IMR-90 (cell line): ENCODE data around the gene PILRA. TPM values are rescaled to one million over a fixed set of nuclear protein-coding genes. Genes with fewer than 3 reads are reported as not detected.

ENCODE experiments used
- ATAC-seq: fragments of 200-7000 bp; cut with Tn5 transposase; 2 replicates; pipeline ENCODE4 v1.9.1; 2020; ENCODE audit warnings: low read depth, mild to moderate bottlenecking, moderate library complexity
- BruUV-seq: library from RNA; stranded (reverse); fragments of 400-500 nt; replicated peaks from 2 replicates; lab custom pipeline; 2021; lab: Mats Ljungman, UMichigan
- CTCF ChIA-PET: fragments of 300-600 bp; formaldehyde crosslinking; extraction: SDS; loops from one replicate; lab custom pipeline; 2021; ENCODE audit warnings: antibody characterized with exemption; lab: Yijun Ruan, JAX
- POLR2A ChIA-PET: fragments of 300-600 bp; sonication (Branson Sonifier 250); formaldehyde crosslinking; loops from one replicate; lab custom pipeline; 2022; ENCODE audit warnings: antibody characterized with exemption; ENCODE audit not compliant: unreplicated experiment; lab: Charles Lee
- DNase-seq: peaks from one replicate; pipeline ENCODE4 v3.0.0; 2013
- H2AFZ ChIP-seq: replicated peaks from 2 replicates; pipeline ENCODE3; 2013; ENCODE audit warnings: low read length, mild to moderate bottlenecking; ENCODE audit not compliant: poor library complexity
- H2AK5ac ChIP-seq: 2 replicates; pipeline ENCODE4 v1.6.1; 2013; ENCODE audit warnings: low read depth, low read length, inconsistent platforms
- H2AK9ac ChIP-seq: replicated peaks from 2 replicates; pipeline ENCODE3; 2013; ENCODE audit warnings: mild to moderate bottlenecking, low read depth, low read length, moderate library complexity; ENCODE audit not compliant: poor library complexity
- H2BK120ac ChIP-seq: 2 replicates; pipeline ENCODE4 v1.6.1; 2013; ENCODE audit warnings: low read depth, low read length, inconsistent platforms
- H2BK15ac ChIP-seq: 3 replicates; pipeline ENCODE4 v1.6.1; 2013; ENCODE audit warnings: low read depth, low read length, inconsistent platforms
- H2BK20ac ChIP-seq: 2 replicates; pipeline ENCODE4 v1.6.1; 2013; ENCODE audit warnings: low read depth, mild to moderate bottlenecking, inconsistent platforms, low read length, moderate library complexity
- H2BK5ac ChIP-seq: 2 replicates; pipeline ENCODE4 v1.6.1; 2013; ENCODE audit warnings: mild to moderate bottlenecking, low read depth, low read length, inconsistent platforms; ENCODE audit not compliant: poor library complexity, severe bottlenecking
- H3K14ac ChIP-seq: replicated peaks from 2 replicates; pipeline ENCODE4 v1.6.1; 2013; ENCODE audit warnings: low read depth, low read length, inconsistent platforms
- H3K18ac ChIP-seq: 2 replicates; pipeline ENCODE4 v1.6.1; 2013; ENCODE audit warnings: low read depth, low read length, control low read depth
- H3K23ac ChIP-seq: 2 replicates; pipeline ENCODE4 v1.6.1; 2013; ENCODE audit warnings: low read depth, low read length, inconsistent platforms
- H3K27ac ChIP-seq: 2 replicates; pipeline ENCODE4 v1.5.1; 2013; ENCODE audit warnings: mild to moderate bottlenecking, control low read depth, low read length; ENCODE audit not compliant: insufficient read depth
- H3K27me3 ChIP-seq: 2 replicates; pipeline ENCODE4 v1.6.1; 2013; ENCODE audit warnings: low read length; ENCODE audit not compliant: control insufficient read depth, insufficient read depth
- H3K36me3 ChIP-seq: 2 replicates; pipeline ENCODE4 v1.6.1; 2013; ENCODE audit warnings: low read length, mixed read lengths; ENCODE audit not compliant: control insufficient read depth, insufficient read depth
- H3K4ac ChIP-seq: 2 replicates; pipeline ENCODE4 v1.6.1; 2013; ENCODE audit warnings: low read depth, low read length, inconsistent platforms
- H3K4me1 ChIP-seq: 2 replicates; pipeline ENCODE4 v1.6.1; 2013; ENCODE audit warnings: low read length, mixed read lengths; ENCODE audit not compliant: control insufficient read depth, insufficient read depth
- H3K4me2 ChIP-seq: 2 replicates; pipeline ENCODE4 v1.6.1; 2013; ENCODE audit warnings: low read depth, mild to moderate bottlenecking, control low read depth, low read length, moderate library complexity
- H3K4me3 ChIP-seq: 2 replicates; pipeline ENCODE4 v1.5.1; 2013; ENCODE audit warnings: low read depth, mild to moderate bottlenecking, control low read depth, low read length, moderate library complexity; ENCODE audit not compliant: insufficient read depth
- H3K56ac ChIP-seq: 2 replicates; pipeline ENCODE4 v1.6.1; 2013; ENCODE audit warnings: low read length, inconsistent platforms; ENCODE audit not compliant: insufficient read depth; ENCODE audit errors: extremely low read depth
- H3K79me1 ChIP-seq, 2 experiments: 2 replicates each; pipeline ENCODE4 v1.6.1; 2013; ENCODE audit warnings: low read length in 2 of 2, inconsistent platforms in 1 of 2, low read depth in 1 of 2
- H3K9ac ChIP-seq: 2 replicates; pipeline ENCODE4 v1.6.1; 2013; ENCODE audit warnings: low read depth, low read length, control low read depth
- H3K9me1 ChIP-seq: 2 replicates; pipeline ENCODE4 v1.6.1; 2013; ENCODE audit warnings: low read length, inconsistent platforms; ENCODE audit not compliant: insufficient read depth
- H3K9me3 ChIP-seq: 2 replicates; pipeline ENCODE4 v1.6.1; 2013; ENCODE audit warnings: low read length; ENCODE audit not compliant: control insufficient read depth, insufficient read depth
- H4K20me1 ChIP-seq: 2 replicates; pipeline ENCODE4 v1.6.1; 2013; ENCODE audit warnings: low read length, inconsistent platforms; ENCODE audit not compliant: insufficient read depth
- H4K5ac ChIP-seq: 2 replicates; pipeline ENCODE4 v1.6.1; 2013; ENCODE audit warnings: mild to moderate bottlenecking, low read depth, low read length, control low read depth
- H4K8ac ChIP-seq, 2 experiments: 2 replicates each; pipeline ENCODE4 v1.6.1; 2013; ENCODE audit warnings: low read depth in 2 of 2, low read length in 2 of 2, control low read depth in 1 of 2, inconsistent platforms in 1 of 2
- H4K91ac ChIP-seq: 2 replicates; pipeline ENCODE4 v1.6.1; 2013; ENCODE audit warnings: low read depth, low read length, inconsistent platforms; ENCODE audit not compliant: insufficient read depth
- BHLHE40 ChIP-seq: fragments of 150-350 bp; IDR thresholded peaks from 2 replicates; pipeline ENCODE4 v1.6.1; 2016; ENCODE audit warnings: mild to moderate bottlenecking, low read depth, low read length
- CEBPB ChIP-seq: IDR thresholded peaks from 2 replicates; pipeline ENCODE4 v1.6.1; 2012; ENCODE audit warnings: low read depth, low read length, improper control_type of control experiment
- CHD1 ChIP-seq: IDR thresholded peaks from 2 replicates; pipeline ENCODE4 v1.6.1; 2012; ENCODE audit warnings: low read depth, low read length, improper control_type of control experiment
- ELK1 ChIP-seq: fragments of 150-350 bp; IDR thresholded peaks from 2 replicates; pipeline ENCODE4 v1.6.1; 2016; ENCODE audit warnings: low read depth, mild to moderate bottlenecking, low read length, moderate library complexity, borderline replicate concordance
- FOS ChIP-seq: fragments of 150-350 bp; IDR thresholded peaks from 2 replicates; pipeline ENCODE4 v1.6.1; 2016; ENCODE audit warnings: low read depth, low read length
- MAFK ChIP-seq: IDR thresholded peaks from 2 replicates; pipeline ENCODE4 v1.6.1; 2012; ENCODE audit warnings: low read depth, low read length, improper control_type of control experiment
- MAZ ChIP-seq: IDR thresholded peaks from 2 replicates; pipeline ENCODE4 v1.6.1; 2012; ENCODE audit warnings: low read depth, mild to moderate bottlenecking, low read length, improper control_type of control experiment, moderate library complexity, borderline replicate concordance
- POLR2A ChIP-seq: IDR thresholded peaks from 2 replicates; pipeline ENCODE4 v1.6.1; 2012; ENCODE audit warnings: mild to moderate bottlenecking, low read depth, low read length
- RAD21 ChIP-seq: IDR thresholded peaks from 2 replicates; pipeline ENCODE4 v1.6.1; 2012; ENCODE audit warnings: low read length, improper control_type of control experiment
- RCOR1 ChIP-seq: IDR thresholded peaks from 2 replicates; pipeline ENCODE4 v1.6.1; 2012; ENCODE audit warnings: mild to moderate bottlenecking, low read length, improper control_type of control experiment; ENCODE audit not compliant: insufficient replicate concordance
- RFX5 ChIP-seq: IDR thresholded peaks from 2 replicates; pipeline ENCODE4 v1.8.0; 2012; ENCODE audit warnings: low read depth, mild to moderate bottlenecking, low read length, moderate library complexity
- SMC3 ChIP-seq: fragments of 150-350 bp; IDR thresholded peaks from 2 replicates; pipeline ENCODE4 v1.6.1; 2016; ENCODE audit warnings: low read depth, mild to moderate bottlenecking, antibody characterized with exemption, low read length, moderate library complexity
- WGBS, 2 experiments: methylation state at CpG; one replicate each; pipeline versions ENCODE4 v1.1.5 to v1.1.7; 2013; ENCODE audit warnings: missing lambda C conversion rate in 2 of 2; ENCODE audit not compliant: insufficient read length in 1 of 2; ENCODE audit errors: extremely low coverage in 2 of 2; 5-methylcytosine and 5-hydroxymethylcytosine counted together
- dilution Hi-C: fragments of 300-500 bp; cut with HindIII; formaldehyde crosslinking; loops from one replicate; pipeline ENCODE4 v1.14.3; 2018; ENCODE audit warnings: low sequenced_read_pairs; ENCODE audit not compliant: unreplicated experiment
- in situ Hi-C: fragments of 300-500 bp; cut with MboI; formaldehyde crosslinking; loops from 3 replicates; pipeline ENCODE4 v1.14.3; 2019; ENCODE audit warnings: low sequenced_read_pairs, inconsistent platforms, mixed read lengths
- intact Hi-C: fragments of 100-400 bp; cut with micrococcal nuclease; formaldehyde crosslinking; loops from 2 replicates; pipeline ENCODE4 v1.10.0; 2022
- polyA plus RNA-seq, 3 experiments: library from polyadenylated mRNA; depleted of rRNA; stranded (reverse); fragments of >200 nt; gene quantifications; 2 replicates each; pipeline ENCODE4 v1.2.3, GENCODE V29; 2012; ENCODE audit warnings: low replicate concordance in 1 of 3
- total RNA-seq: library from RNA; depleted of rRNA; stranded (reverse); fragments of >200 nt; gene quantifications from 2 replicates; pipeline ENCODE4 v1.2.3, GENCODE V29; 2012
- TF ChIP-seq, protein P1 (sequence below): conservative IDR thresholded peaks from 2 replicates; pipeline ENCODE4 v1.5.1; 2012; ENCODE audit warnings: mild to moderate bottlenecking, low read depth, low read length, improper control_type of control experiment
- TF ChIP-seq, protein P2 (sequence below): fragments of 150-350 bp; IDR thresholded peaks from 2 replicates; pipeline ENCODE4 v1.6.1; 2017; ENCODE audit warnings: mild to moderate bottlenecking, antibody characterized with exemption, low read length, low read depth

Gene PILRA
- total and polyA plus RNA-seq, 2 of the 4 experiments (the other 2 are of a cell fraction), result 0.56 TPM; not detected in 1

GRCh38 chr7:100413889-100414288 lies 40.6 kb downstream of the PILRA start:
- Histone ChIP-seq H2BK120ac (no peak overlapping the region), H2BK15ac (no peak overlapping the region), H3K4me1 (no peaks in the 10 kb centered on the region; the same call in 1 of the 2 replicates), H2BK5ac (no peak overlapping the region), H3K9ac (no peak overlapping the region), H3K18ac (no peak overlapping the region), H3K4ac (no peak overlapping the region), H3K9me1 (no peaks in the 10 kb centered on the region), H3K27ac (no peak overlapping the region), H3K4me2 (no peak overlapping the region), H3K36me3 (no peaks in the 10 kb centered on the region), H4K20me1 (no peaks in the 10 kb centered on the region), H3K79me1 (no peaks in the 10 kb centered on the region), H4K91ac (no peak overlapping the region), H3K14ac (no peak overlapping the region), H3K27me3 (peaks cover 25% of the 10 kb centered on the region), H3K9me3 (no peaks in the 10 kb centered on the region), H2BK20ac (no peak overlapping the region), H2AK9ac (no peak overlapping the region), H4K8ac (no peak overlapping the region), H4K5ac (no peak overlapping the region), H3K56ac (no peak overlapping the region), H3K23ac (no peak overlapping the region), H2AFZ (no peak overlapping the region), H2AK5ac (no peak overlapping the region), H3K4me3 (no peak overlapping the region)
- ATAC-seq (no peak), DNase-seq (no peak)
- dilution Hi-C loops, result no loop called here
- ChIA-PET CTCF (no interaction called here), POLR2A (no interaction called here)
- TF ChIP-seq CHD1, result no peak
- no peak for TF ChIP-seq CEBPB
- TF ChIP-seq MAZ, result no peak
- no peak for TF ChIP-seq MAFK
- TF ChIP-seq ELK1, result no peak
- TF ChIP-seq, protein P1, sequence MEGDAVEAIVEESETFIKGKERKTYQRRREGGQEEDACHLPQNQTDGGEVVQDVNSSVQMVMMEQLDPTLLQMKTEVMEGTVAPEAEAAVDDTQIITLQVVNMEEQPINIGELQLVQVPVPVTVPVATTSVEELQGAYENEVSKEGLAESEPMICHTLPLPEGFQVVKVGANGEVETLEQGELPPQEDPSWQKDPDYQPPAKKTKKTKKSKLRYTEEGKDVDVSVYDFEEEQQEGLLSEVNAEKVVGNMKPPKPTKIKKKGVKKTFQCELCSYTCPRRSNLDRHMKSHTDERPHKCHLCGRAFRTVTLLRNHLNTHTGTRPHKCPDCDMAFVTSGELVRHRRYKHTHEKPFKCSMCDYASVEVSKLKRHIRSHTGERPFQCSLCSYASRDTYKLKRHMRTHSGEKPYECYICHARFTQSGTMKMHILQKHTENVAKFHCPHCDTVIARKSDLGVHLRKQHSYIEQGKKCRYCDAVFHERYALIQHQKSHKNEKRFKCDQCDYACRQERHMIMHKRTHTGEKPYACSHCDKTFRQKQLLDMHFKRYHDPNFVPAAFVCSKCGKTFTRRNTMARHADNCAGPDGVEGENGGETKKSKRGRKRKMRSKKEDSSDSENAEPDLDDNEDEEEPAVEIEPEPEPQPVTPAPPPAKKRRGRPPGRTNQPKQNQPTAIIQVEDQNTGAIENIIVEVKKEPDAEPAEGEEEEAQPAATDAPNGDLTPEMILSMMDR, result no peak
- TF ChIP-seq, protein P2, sequence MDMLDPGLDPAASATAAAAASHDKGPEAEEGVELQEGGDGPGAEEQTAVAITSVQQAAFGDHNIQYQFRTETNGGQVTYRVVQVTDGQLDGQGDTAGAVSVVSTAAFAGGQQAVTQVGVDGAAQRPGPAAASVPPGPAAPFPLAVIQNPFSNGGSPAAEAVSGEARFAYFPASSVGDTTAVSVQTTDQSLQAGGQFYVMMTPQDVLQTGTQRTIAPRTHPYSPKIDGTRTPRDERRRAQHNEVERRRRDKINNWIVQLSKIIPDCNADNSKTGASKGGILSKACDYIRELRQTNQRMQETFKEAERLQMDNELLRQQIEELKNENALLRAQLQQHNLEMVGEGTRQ, result no peak
- no peak for TF ChIP-seq BHLHE40
- TF ChIP-seq RFX5, result no peak
- no peak for TF ChIP-seq RCOR1
- no peak for TF ChIP-seq FOS
- TF ChIP-seq POLR2A, result no peak
- no peak for TF ChIP-seq RAD21
- TF ChIP-seq SMC3, result no peak
- in situ Hi-C loops, result no loop called here
- intact Hi-C loops, result no loop called here
- no TSS peak for BruUV-seq
- WGBS, 2 experiments, result no CpG with 5 or more reads among the region's 1 CpG
